ENCODE measurements around the gene TRIM28. TPM values are rescaled to one million over a fixed set of nuclear protein-coding genes. Genes with fewer than 3 reads are reported as not detected.
A peak's percentile ranks its signal among the peaks of the same experiment; 100 is the strongest.
"Not testable (repeated sequence)": the region's sequence is repeated elsewhere in the genome, so short reads cannot be mapped to it uniquely, and the experiment has no call there.

Gene TRIM28
- total RNA-seq, 1 donor: 152 TPM

DNA sequence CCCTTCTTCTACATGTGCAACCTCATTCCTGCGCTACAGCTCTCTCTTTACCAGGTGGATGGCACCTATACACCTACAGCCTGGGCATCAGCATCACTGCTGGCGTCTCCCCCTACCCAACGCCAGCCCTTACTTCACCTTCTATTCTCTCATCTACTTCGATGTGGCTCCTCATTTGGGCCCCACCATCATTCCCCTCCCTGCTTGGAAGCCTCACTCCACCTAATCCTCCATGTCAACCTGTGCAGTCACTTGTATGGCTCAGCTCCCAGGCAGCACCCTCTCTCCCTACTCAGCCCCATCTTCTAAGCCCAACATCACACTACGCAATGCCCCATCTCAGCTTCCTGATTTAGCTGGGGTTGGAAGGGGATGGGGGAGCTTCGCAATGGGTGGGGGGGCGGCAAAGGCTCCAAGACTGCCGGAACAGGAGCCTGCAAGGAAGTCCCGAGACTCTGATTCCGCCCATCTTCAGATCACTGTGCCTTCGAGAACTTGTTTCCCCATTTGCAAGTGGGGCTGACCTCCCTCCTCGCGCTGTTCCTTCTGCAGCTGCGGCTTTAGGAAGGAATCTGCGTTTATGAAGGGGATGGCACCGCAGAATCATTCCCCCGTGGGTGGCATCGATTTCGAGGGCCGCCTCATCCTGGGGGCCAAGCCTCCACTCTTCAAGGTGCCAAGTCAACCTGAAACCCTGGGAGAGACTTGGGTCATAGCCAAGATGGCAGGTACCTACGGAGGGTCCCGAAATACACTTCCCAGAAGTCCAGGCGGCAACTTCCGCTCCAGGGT is 28.4 kb downstream of the TRIM28 start:
- no peaks in the 10 kb centered on the region for H3K27me3 ChIP-seq (ENCODE audit: insufficient read depth, low read length)
- peak overlapping the region; percentile 59 for H3K4me3 ChIP-seq (ENCODE audit: low read length)
- no peaks in the 10 kb centered on the region for H3K9me3 ChIP-seq (ENCODE audit: low read depth, low read length)
- H3K4me1 ChIP-seq (ENCODE audit: insufficient read depth, low read length): peaks cover 35% of the 10 kb centered on the region

DNA sequence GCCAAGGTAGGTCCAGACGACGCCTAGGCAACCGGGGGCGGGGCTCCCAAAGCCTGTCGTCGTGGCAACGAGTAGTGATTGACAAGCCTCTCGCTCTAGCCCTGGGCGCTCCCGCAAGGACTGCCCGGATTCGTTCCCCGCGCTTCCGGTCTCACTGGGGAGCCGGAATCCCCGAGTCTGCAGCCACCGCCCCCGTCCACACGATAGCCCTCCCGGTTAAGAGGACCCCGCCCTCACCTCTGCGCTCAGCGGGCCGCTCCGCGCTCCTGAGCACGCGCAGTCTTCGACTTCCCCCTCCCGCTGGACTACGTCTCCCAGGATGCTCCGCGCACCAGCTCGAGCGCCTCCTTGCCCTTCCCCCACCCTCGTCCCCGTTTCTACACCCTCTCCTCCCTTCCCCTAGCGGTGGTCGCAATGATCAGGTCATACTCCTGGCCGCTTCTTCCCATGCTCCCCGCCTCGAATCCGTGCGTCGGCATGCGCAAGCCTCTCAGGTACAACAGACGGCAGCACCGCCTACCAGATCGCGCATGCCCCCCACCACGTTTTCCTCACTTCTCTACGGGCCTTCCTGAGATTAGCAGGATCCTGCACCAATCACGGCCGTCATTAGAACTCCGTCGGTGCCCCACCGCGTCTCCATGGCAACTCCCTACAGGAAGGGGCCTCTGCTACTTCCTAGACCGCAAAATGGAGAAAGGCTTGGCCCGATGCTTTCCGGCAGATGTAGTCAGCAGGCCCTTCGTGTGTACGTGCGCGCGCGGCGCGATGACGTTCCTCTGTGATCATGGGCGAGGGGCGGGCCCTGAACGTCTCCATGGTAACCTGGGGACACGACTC is 29.2 kb downstream of the TRIM28 start, which contains the start of gene MZF1:
Gene MZF1, minus strand, starts transcription at position 518 of the 840 bp plus-strand sequence. CDS start 1,946 bp downstream, outside the sequence.
- Histone ChIP-seq H3K4me3 (ENCODE audit: low read length) (peak within 1 kb of the TSS; percentile 59), H3K27me3 (ENCODE audit: insufficient read depth, low read length) (no peaks in the 10 kb centered on the region), H3K9me3 (ENCODE audit: low read depth, low read length) (no peaks in the 10 kb centered on the region), H3K4me1 (ENCODE audit: insufficient read depth, low read length) (peaks cover 35% of the 10 kb centered on the region)

- Histone ChIP-seq H3K4me3 (ENCODE audit: low read length) (peak overlapping the region; percentile 59), H3K27me3 (ENCODE audit: insufficient read depth, low read length) (no peaks in the 10 kb centered on the region), H3K4me1 (ENCODE audit: insufficient read depth, low read length) (peaks cover 35% of the 10 kb centered on the region), H3K9me3 (ENCODE audit: low read depth, low read length) (no peaks in the 10 kb centered on the region)
Measured at GRCh38 chr19:58573658-58574164, 29.8 kb downstream of the TRIM28 start.

GRCh38 chr19:58575183-58576041 is 31.5 kb downstream of the TRIM28 start:
- peak overlapping the region; percentile 84 for H3K4me3 ChIP-seq (ENCODE audit: low read length)
- H3K4me1 ChIP-seq (ENCODE audit: insufficient read depth, low read length): peaks cover 35% of the 10 kb centered on the region

GRCh38 chr19:58577581-58577980 is 33.7 kb downstream of the TRIM28 start:
- peaks cover 31% of the 10 kb centered on the region for H3K4me1 ChIP-seq (ENCODE audit: insufficient read depth, low read length)

More at GRCh38 chr19:58575183-58576041, 31.5 kb downstream of the TRIM28 start:
- H3K27me3 ChIP-seq (ENCODE audit: insufficient read depth, low read length): no peaks in the 10 kb centered on the region
- no peaks in the 10 kb centered on the region for H3K9me3 ChIP-seq (ENCODE audit: low read depth, low read length)

DNA sequence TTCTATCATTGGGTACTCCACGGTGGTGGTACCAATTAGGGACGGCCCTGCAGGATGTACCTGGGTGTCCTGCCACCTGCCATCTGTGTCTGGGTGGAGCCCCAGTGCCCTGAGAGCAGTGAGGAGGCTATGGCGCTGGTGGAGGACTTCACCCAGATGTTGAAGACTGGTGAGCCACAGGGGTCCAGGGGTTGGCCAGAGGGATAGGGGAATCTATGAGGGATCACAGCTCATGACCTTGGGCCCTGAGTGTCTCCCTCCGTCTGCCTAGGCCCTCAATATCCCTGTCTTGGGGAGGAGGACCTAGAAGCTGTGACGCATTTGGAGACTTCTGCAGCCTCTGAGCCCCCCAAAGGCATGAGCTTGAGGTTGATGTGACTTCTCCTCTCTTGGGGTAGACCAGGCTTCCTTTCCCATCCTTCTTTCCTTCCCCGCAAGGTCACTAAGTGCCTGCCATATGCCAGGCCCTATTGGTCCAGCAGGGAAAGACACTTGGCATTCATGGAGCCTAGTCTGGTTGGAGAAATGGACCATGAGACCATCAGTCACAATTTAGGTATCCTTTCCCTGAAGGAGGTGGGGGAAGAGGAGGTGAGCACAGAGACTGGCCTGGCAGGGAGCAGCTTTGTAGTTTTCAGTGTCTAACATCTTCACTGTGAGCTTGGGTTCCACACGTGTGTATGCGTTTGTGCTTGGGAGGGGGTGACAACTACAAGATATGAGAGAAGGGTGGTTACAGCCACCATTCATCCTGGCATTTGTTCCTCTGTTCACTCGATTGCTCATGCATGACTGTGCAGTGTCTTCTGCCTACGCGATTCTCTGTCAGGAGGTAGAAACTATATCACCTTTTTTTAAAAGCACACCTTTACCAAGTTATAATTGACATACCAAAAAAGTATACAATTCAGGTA is 34.4 kb downstream of the TRIM28 start:
- Histone ChIP-seq H3K4me3 (ENCODE audit: low read length) (no peak overlapping the region), H3K9me3 (ENCODE audit: low read depth, low read length) (no peaks in the 10 kb centered on the region), H3K4me1 (ENCODE audit: insufficient read depth, low read length) (peaks cover 31% of the 10 kb centered on the region)

More at GRCh38 chr19:58577581-58577980, 33.7 kb downstream of the TRIM28 start:
- not testable (repeated sequence) for H3K27me3 ChIP-seq (ENCODE audit: insufficient read depth, low read length); H3K4me3 ChIP-seq (ENCODE audit: low read length); H3K9me3 ChIP-seq (ENCODE audit: low read depth, low read length)

GRCh38 chr19:58579473-58580142 is 35.7 kb downstream of the TRIM28 start:
- Histone ChIP-seq H3K9me3 (ENCODE audit: low read depth, low read length) (no peaks in the 10 kb centered on the region), H3K4me1 (ENCODE audit: insufficient read depth, low read length) (peaks cover 20% of the 10 kb centered on the region), H3K4me3 (ENCODE audit: low read length) (no peak overlapping the region), H3K27me3 (ENCODE audit: insufficient read depth, low read length) (no peaks in the 10 kb centered on the region)

More for the DNA sequence above, 34.4 kb downstream of the TRIM28 start:
- H3K27me3 ChIP-seq (ENCODE audit: insufficient read depth, low read length): no peaks in the 10 kb centered on the region

- H3K9me3 ChIP-seq (ENCODE audit: low read depth, low read length): no peaks in the 10 kb centered on the region
- no peak overlapping the region for H3K4me3 ChIP-seq (ENCODE audit: low read length)
- peaks cover 8% of the 10 kb centered on the region for H3K4me1 ChIP-seq (ENCODE audit: insufficient read depth, low read length)
- no peaks in the 10 kb centered on the region for H3K27me3 ChIP-seq (ENCODE audit: insufficient read depth, low read length)
Measured at GRCh38 chr19:58581227-58582141, 37.6 kb downstream of the TRIM28 start.

DNA sequence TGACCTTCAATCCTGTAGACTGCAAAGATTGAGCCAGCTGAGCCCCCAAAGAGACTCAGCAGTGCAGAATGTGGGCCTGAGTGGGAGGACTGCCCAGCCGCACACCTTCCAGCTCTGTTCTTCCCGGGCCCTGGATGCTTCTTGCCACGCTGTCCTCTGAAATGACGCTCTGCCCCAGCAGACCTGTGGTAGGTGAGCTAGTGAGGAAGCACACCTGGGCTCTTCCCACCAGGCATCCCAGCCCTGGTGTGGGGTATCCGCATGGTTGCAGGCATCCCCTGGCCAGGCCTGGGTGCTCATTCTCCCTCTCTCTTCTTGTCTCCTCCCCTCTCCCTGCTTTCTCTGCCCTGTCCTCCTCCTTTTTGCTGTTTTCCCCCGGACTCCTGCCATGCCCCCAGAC is 39.1 kb downstream of the TRIM28 start:
- Histone ChIP-seq H3K9me3 (ENCODE audit: low read depth, low read length) (no peaks in the 10 kb centered on the region), H3K27me3 (ENCODE audit: insufficient read depth, low read length) (no peaks in the 10 kb centered on the region), H3K4me3 (ENCODE audit: low read length) (no peak overlapping the region), H3K4me1 (ENCODE audit: insufficient read depth, low read length) (peaks cover 8% of the 10 kb centered on the region)

GRCh38 chr19:58584498-58585441 is 40.9 kb downstream of the TRIM28 start:
- Histone ChIP-seq H3K9me3 (ENCODE audit: low read depth, low read length) (no peaks in the 10 kb centered on the region), H3K4me3 (ENCODE audit: low read length) (no peak overlapping the region), H3K4me1 (ENCODE audit: insufficient read depth, low read length) (peaks cover 8% of the 10 kb centered on the region), H3K27me3 (ENCODE audit: insufficient read depth, low read length) (no peaks in the 10 kb centered on the region)

- H3K4me1 ChIP-seq (ENCODE audit: insufficient read depth, low read length): peaks cover 8% of the 10 kb centered on the region
- no peaks in the 10 kb centered on the region for H3K27me3 ChIP-seq (ENCODE audit: insufficient read depth, low read length)
- no peaks in the 10 kb centered on the region for H3K9me3 ChIP-seq (ENCODE audit: low read depth, low read length)
- no peak overlapping the region for H3K4me3 ChIP-seq (ENCODE audit: low read length)
Measured at GRCh38 chr19:58585442-58586132, 41.7 kb downstream of the TRIM28 start.

Data from mononuclear cell (primary cell).